Measurements from ENCODE around the gene RXYLT1.

The RXYLT1 gene

DNA sequence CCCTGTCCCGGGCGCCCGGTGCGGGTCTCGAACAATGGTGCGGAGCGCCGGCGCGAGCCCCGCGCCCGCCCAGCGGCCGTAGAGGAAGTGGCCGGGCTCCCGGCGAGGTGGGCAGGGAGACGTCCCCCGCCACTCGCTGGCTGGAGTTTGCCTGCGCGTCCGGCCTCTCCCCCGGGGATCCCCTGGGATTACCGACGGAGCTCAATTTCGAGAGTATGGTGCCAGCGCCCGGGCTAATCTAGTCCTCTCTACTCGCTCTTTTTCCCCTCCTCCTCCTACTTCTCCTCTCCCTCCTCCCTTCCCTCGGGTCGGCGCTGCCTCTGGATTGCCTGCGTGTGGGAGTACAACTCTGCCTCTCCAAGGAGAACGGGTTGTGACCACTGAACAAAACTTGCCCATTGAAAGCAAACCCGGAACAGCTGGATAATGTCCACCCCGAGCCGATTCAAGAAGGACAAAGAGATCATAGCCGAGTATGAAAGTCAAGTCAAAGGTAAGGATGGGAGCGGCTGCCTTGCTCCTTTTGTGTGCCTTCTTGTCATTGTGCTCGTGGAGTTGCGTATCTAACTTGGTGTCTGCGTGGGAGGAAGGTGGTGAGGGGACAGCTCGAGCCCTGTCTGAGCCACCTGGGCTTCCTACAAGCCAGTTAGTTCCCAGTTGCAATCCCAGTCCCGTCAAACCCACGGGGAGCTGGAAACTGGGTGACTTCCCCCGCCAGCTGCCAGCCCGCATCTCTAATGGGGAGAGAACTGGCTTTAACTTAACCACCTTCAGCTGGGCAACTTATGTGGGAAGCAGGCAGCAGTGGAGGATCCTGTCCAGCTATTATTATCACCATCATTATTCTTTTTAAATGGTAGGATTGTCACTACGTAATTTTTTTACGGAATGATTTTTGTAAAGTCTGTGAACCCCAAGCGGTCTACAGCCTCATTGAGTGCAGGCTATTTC is 65.0 kb downstream of the RXYLT1 start, which contains the start of gene SRGAP1:
Gene SRGAP1, plus strand, starts transcription at position 310 of the 951 bp plus-strand sequence. Its CDS starts 117 bp downstream, at position 427.
- peak; percentile 48 for DNase-seq

GRCh38 chr12:63845726-63846125 is 66.0 kb downstream of the RXYLT1 start:
- DNase-seq, result no peak

GRCh38 chr12:63846238-63846967 is 66.7 kb downstream of the RXYLT1 start:
- no peak for DNase-seq

- no peak for DNase-seq
Observed at GRCh38 chr12:63848450-63848849, 68.7 kb downstream of the RXYLT1 start.

DNA sequence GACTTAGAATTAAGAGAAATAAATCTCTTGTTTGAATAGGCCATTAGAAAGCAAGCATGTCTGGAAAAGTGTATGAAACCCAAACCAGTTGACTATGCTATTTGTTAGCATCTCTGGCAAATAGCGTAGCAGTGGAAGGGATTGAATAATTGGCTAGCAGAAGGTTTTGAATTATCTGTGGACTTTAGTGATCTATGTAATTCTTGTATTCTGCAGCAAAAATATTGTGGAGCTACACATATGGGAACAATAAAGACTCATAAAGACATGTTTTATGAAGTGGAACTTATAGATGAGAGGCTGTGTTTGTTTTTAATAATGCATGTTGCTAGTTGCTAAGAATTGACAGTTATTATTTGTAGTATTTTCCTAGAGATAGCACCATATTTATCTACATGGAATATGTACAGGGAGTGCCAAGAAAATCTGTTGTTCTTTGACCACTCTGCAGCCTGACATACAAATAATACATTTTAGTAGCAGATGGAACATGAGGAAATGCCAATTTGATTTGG is 69.5 kb downstream of the RXYLT1 start:
- no peak for DNase-seq

GRCh38 chr12:63849641-63850040 is 69.9 kb downstream of the RXYLT1 start:
- no peak for DNase-seq

GRCh38 chr12:63853978-63854377 is 74.3 kb downstream of the RXYLT1 start:
- no peak for DNase-seq

DNA sequence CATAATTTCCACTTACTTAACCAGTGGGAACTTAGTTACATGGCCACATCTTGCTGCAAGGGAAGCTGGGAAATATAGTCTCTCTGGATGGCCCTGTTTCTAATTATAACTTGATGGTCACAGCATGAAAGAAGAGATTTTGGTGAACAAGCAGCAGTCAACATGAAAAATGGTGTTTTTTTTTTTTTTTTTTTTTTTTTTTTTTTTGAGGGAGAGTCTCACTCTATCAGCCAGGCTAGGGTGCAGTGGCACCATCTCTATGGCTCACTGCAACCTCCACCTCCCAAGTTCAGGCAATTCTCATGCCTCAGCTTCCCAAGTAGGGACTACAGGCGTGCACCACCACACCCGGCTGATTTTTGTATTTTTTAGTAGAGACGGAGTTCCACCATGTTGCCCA is 75.6 kb downstream of the RXYLT1 start:
- no peak for DNase-seq

GRCh38 chr12:63857771-63858670 is 78.3 kb downstream of the RXYLT1 start:
- DNase-seq, result no peak

Measured in NCI-H345 (cell line).